HG03457 (cell line): ENCODE measurements around the gene KLK8.
"Not testable (repeated sequence)": the region's sequence is repeated elsewhere in the genome, so short reads cannot be mapped to it uniquely, and the experiment has no call there.

Experiments
- ATAC-seq: cut with Tn5 transposase; IDR thresholded peaks from one replicate; pipeline ENCODE4 v1.9.1; 2021; ENCODE audit warnings: moderate number of reproducible peaks; ENCODE audit not compliant: unreplicated experiment

The KLK8 gene

GRCh38 chr19:50984416-50984815 is 17.0 kb downstream of the KLK8 start:
- ATAC-seq: not testable (repeated sequence)

- no peak for ATAC-seq
Measured at GRCh38 chr19:50983625-50984292, 17.6 kb downstream of the KLK8 start, which contains the start of gene KLK7. Gene KLK7, minus strand, starts transcription at chr19:50983917. Its CDS starts 1,518 bp downstream, at chr19:50982399.

GRCh38 chr19:50982186-50982585 is 19.2 kb downstream of the KLK8 start:
- no peak for ATAC-seq

GRCh38 chr19:50981587-50982146 is 19.7 kb downstream of the KLK8 start:
- no peak for ATAC-seq

- no peak for ATAC-seq
Measured at GRCh38 chr19:50980208-50980607, 21.2 kb downstream of the KLK8 start.

GRCh38 chr19:50979758-50980157 is 21.6 kb downstream of the KLK8 start:
- no peak for ATAC-seq

GRCh38 chr19:50978772-50979390 is 22.5 kb downstream of the KLK8 start:
- ATAC-seq: no peak

- no peak for ATAC-seq
Measured at GRCh38 chr19:50977626-50978025, 23.8 kb downstream of the KLK8 start.

GRCh38 chr19:50975766-50976165 is 25.6 kb downstream of the KLK8 start:
- ATAC-seq: no peak

GRCh38 chr19:50974702-50975556 is 26.5 kb downstream of the KLK8 start:
- ATAC-seq: no peak

- no peak for ATAC-seq
Measured at GRCh38 chr19:50972795-50973376, 28.5 kb downstream of the KLK8 start.

GRCh38 chr19:50969810-50970209 is 31.6 kb downstream of the KLK8 start:
- not testable (repeated sequence) for ATAC-seq

- ATAC-seq: no peak
Measured at GRCh38 chr19:50969413-50969760, 32.0 kb downstream of the KLK8 start, which contains the start of gene KLK6. Gene KLK6, minus strand, starts transcription at chr19:50969591. Its CDS starts 1,487 bp downstream, at chr19:50968104.

GRCh38 chr19:50968716-50969412 is 32.5 kb downstream of the KLK8 start:
- no peak for ATAC-seq

GRCh38 chr19:50967929-50968715 is 33.3 kb downstream of the KLK8 start:
- no peak for ATAC-seq

GRCh38 chr19:50964266-50964665 is 37.1 kb downstream of the KLK8 start:
- ATAC-seq: no peak

- ATAC-seq: no peak
Measured at GRCh38 chr19:50963381-50963780, 38.0 kb downstream of the KLK8 start.

- no peak for ATAC-seq
Measured at GRCh38 chr19:50962245-50962644, 39.2 kb downstream of the KLK8 start.

GRCh38 chr19:50959731-50960500 is 41.5 kb downstream of the KLK8 start:
- no peak for ATAC-seq
